GM18505 (cell line): ENCODE results near the gene PTPRD.

Experiments
- ATAC-seq: cut with Tn5 transposase; IDR thresholded peaks from one replicate; pipeline ENCODE4 v1.9.1; 2021; ENCODE audit not compliant: unreplicated experiment
- POLR2A ChIP-seq: IDR thresholded peaks from 4 replicates; pipeline ENCODE4 v1.6.1; 2011; ENCODE audit warnings: borderline replicate concordance; ENCODE audit not compliant: insufficient read depth, insufficient read length; ENCODE audit errors: extremely low read depth

PTPRD gene

GRCh38 chr9:8457055-8457454 is 2155.7 kb downstream of the PTPRD start:
- no peak for TF ChIP-seq POLR2A
- no peak for ATAC-seq

GRCh38 chr9:8456344-8456743 is 2156.5 kb downstream of the PTPRD start:
- ATAC-seq = no peak
- TF ChIP-seq POLR2A = no peak

- ATAC-seq = no peak
- no peak for TF ChIP-seq POLR2A
These were observed 2161.8 kb downstream of the PTPRD start for GRCh38 chr9:8450810-8451545.

GRCh38 chr9:8448226-8448625 is 2164.6 kb downstream of the PTPRD start:
- ATAC-seq = no peak
- no peak for TF ChIP-seq POLR2A

- TF ChIP-seq POLR2A = no peak
- ATAC-seq = no peak
These were observed 2165.2 kb downstream of the PTPRD start for GRCh38 chr9:8447601-8448000.

- ATAC-seq = no peak
- no peak for TF ChIP-seq POLR2A
These were observed 2174.9 kb downstream of the PTPRD start for GRCh38 chr9:8437876-8438275.

GRCh38 chr9:8437259-8437658 is 2175.5 kb downstream of the PTPRD start:
- no peak for TF ChIP-seq POLR2A
- ATAC-seq = no peak

GRCh38 chr9:8436786-8437185 is 2176.0 kb downstream of the PTPRD start:
- no peak for TF ChIP-seq POLR2A
- ATAC-seq = no peak

GRCh38 chr9:8434621-8435020 is 2178.2 kb downstream of the PTPRD start:
- TF ChIP-seq POLR2A = no peak
- no peak for ATAC-seq

GRCh38 chr9:8432224-8432623 is 2180.6 kb downstream of the PTPRD start:
- TF ChIP-seq POLR2A = no peak
- no peak for ATAC-seq

GRCh38 chr9:8431505-8431904 is 2181.3 kb downstream of the PTPRD start:
- TF ChIP-seq POLR2A = no peak
- no peak for ATAC-seq

- no peak for ATAC-seq
- TF ChIP-seq POLR2A = no peak
These were observed 2181.9 kb downstream of the PTPRD start for GRCh38 chr9:8430945-8431344.

- no peak for ATAC-seq
- no peak for TF ChIP-seq POLR2A
These were observed 2183.0 kb downstream of the PTPRD start for GRCh38 chr9:8429768-8430167.

- ATAC-seq = no peak
- TF ChIP-seq POLR2A = no peak
These were observed 2183.6 kb downstream of the PTPRD start for GRCh38 chr9:8429157-8429556.

- no peak for ATAC-seq
- TF ChIP-seq POLR2A = no peak
These were observed 2184.4 kb downstream of the PTPRD start for GRCh38 chr9:8428389-8428788.
